Caco-2 (cell line): Measurements from ENCODE around the gene ATP1A3. TPM values are rescaled to one million over a fixed set of nuclear protein-coding genes. Genes with fewer than 3 reads are reported as not detected.

Experiments used
- BruUV-seq: library from RNA; stranded (reverse); fragments of 400-500 nt; replicated peaks from 2 replicates; lab custom pipeline; 2021; lab: Mats Ljungman, UMichigan
- CTCF ChIA-PET: fragments of 300-600 bp; sonication (Branson Sonifier 250); formaldehyde crosslinking; loops from one replicate; lab custom pipeline; 2022; ENCODE audit warnings: antibody characterized with exemption; lab: Charles Lee
- POLR2A ChIA-PET: fragments of 300-600 bp; sonication (Branson Sonifier 250); formaldehyde crosslinking; loops from one replicate; lab custom pipeline; 2022; ENCODE audit warnings: antibody characterized with exemption; lab: Charles Lee
- DNase-seq, 2 experiments: peaks; one replicate each; pipeline versions ENCODE4 v3.0.0 to v3.0.0-alpha.2; 2020 to 2022
- H3K27me3 ChIP-seq: replicated peaks from 2 replicates; pipeline ENCODE4 v1.6.0; 2011; ENCODE audit warnings: low read length; ENCODE audit not compliant: control insufficient read depth, insufficient read depth
- H3K36me3 ChIP-seq: 2 replicates; pipeline ENCODE4 v1.5.1; 2011; ENCODE audit warnings: low read length; ENCODE audit not compliant: control insufficient read depth, insufficient read depth
- H3K4me1 ChIP-seq: fragments of 250-450 bp; sonication (Bioruptor Pico); 2 replicates; pipeline ENCODE4 v1.5.1; 2020; ENCODE audit warnings: mild to moderate bottlenecking
- H3K4me3 ChIP-seq: 2 replicates; pipeline ENCODE4 v1.5.1; 2011; ENCODE audit warnings: low read depth, mild to moderate bottlenecking, control low read depth, low read length
- H3K9me3 ChIP-seq: fragments of 250-450 bp; sonication (Bioruptor Pico); 2 replicates; pipeline ENCODE4 v1.5.1; 2020; ENCODE audit warnings: mild to moderate bottlenecking, moderate library complexity
- H3K27ac Mint-ChIP-seq: one replicate; pipeline ENCODE4 v1.8.0; 2022; ENCODE audit warnings: mixed read lengths; ENCODE audit not compliant: unreplicated experiment
- H3K27me3 Mint-ChIP-seq: one replicate; pipeline ENCODE4 v1.8.0; 2022; ENCODE audit warnings: mixed read lengths; ENCODE audit not compliant: insufficient read depth, unreplicated experiment
- H3K36me3 Mint-ChIP-seq: one replicate; pipeline ENCODE4 v1.8.0; 2022; ENCODE audit warnings: mild to moderate bottlenecking, mixed read lengths; ENCODE audit not compliant: insufficient read depth, unreplicated experiment
- H3K4me1 Mint-ChIP-seq: one replicate; pipeline ENCODE4 v1.8.0; 2022; ENCODE audit warnings: low read depth, mixed read lengths; ENCODE audit not compliant: unreplicated experiment
- H3K4me3 Mint-ChIP-seq: one replicate; pipeline ENCODE4 v1.8.0; 2022; ENCODE audit warnings: mild to moderate bottlenecking, moderate library complexity, mixed read lengths; ENCODE audit not compliant: unreplicated experiment
- H3K9me3 Mint-ChIP-seq: one replicate; pipeline ENCODE4 v1.8.0; 2022; ENCODE audit warnings: mixed read lengths; ENCODE audit not compliant: unreplicated experiment
- CTCF ChIP-seq, 2 experiments: fragments of 200-600 bp in 1 of 2; IDR thresholded peaks; 1 replicate in 1 of 2; 2 replicates in 1 of 2; pipeline versions ENCODE4 v1.5.1 to v1.8.0; 2011 to 2022; ENCODE audit warnings: antibody characterized with exemption in 1 of 2, control low read depth in 1 of 2, inconsistent platforms in 1 of 2, low read depth in 1 of 2, low read length in 1 of 2, mild to moderate bottlenecking in 1 of 2, moderate library complexity in 1 of 2; ENCODE audit not compliant: insufficient read depth in 1 of 2, severe bottlenecking in 1 of 2, unreplicated experiment in 1 of 2
- intact Hi-C: fragments of 100-400 bp; cut with micrococcal nuclease; formaldehyde crosslinking; loops from one replicate; pipeline ENCODE4 v1.10.0; 2022; ENCODE audit not compliant: unreplicated experiment
- total RNA-seq: library from RNA; stranded (reverse); gene quantifications from 2 replicates; pipeline ENCODE4 v1.2.3, GENCODE V29; 2022

The ATP1A3 gene
- total RNA-seq, 1 experiment from 2014 or later, result 0.54 TPM

GRCh38 chr19:41969772-41970458, 24.1 kb downstream of the ATP1A3 start:
- Histone ChIP-seq H3K9me3 (no peaks in the 10 kb centered on the region), H3K36me3 (no peaks in the 10 kb centered on the region), H3K27me3 (no peaks in the 10 kb centered on the region), H3K4me1 (no peaks in the 10 kb centered on the region), H3K4me3 (no peak overlapping the region)
- H3K4me3 Mint-ChIP-seq, result no peak overlapping the region
- intact Hi-C loops, result no loop called here
- ChIA-PET CTCF (no interaction called here), POLR2A (no interaction called here)
- no peaks in the 10 kb centered on the region for H3K9me3 Mint-ChIP-seq
- no peak for DNase-seq
- no peaks in the 10 kb centered on the region for H3K4me1 Mint-ChIP-seq
- no peak overlapping the region for H3K27ac Mint-ChIP-seq
- TF ChIP-seq CTCF (IDR thresholded peaks at IDR 0.05; ENCODE audit: insufficient read depth in 1 of 2, low read depth in 1 of 2, low read length in 1 of 2, severe bottlenecking in 1 of 2, unreplicated experiment in 1 of 2), result no peak
- no TSS peak for BruUV-seq
- peaks cover 23% of the 10 kb centered on the region for H3K27me3 Mint-ChIP-seq
- H3K36me3 Mint-ChIP-seq, result no peaks in the 10 kb centered on the region

DNA sequence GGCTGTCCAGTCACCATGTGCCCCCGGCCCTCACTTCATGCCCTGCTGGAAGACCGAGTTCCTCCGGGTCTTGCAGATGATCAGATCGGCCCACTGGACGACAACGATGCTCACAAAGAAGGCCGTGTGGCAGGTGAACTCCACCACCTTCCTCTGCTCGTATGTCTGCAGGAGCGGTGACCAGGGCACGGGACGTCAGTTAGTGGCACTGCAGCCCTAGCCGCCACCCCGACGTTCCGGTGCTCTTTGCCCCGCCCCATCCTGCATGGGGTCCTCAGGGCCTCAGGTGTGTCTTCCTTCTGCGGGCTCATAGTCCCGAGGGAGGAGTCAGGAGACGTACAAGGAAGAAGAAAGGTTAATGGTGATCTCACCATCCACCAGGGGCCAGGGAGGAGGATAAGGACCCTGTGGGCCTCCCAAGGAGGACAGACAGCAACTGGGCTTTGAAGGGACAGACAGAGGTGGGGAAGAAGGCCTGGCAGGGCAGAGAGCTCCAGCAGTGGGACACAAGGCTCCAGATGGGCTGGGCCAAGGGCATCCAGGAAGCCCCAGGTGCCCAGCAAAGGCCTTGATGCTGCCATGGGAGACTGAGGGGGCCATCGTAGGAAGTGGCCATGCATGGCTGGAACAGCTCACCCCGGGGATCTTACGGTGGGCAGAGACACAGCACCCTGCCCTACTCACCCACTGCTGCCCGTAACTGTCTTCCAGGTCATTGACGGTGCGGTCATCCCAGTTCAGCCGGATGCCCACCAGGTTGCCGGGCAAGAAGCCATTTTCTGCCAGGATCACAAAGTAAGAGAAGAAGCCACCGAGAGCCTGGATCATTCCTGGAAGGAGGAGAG, 25.1 kb downstream of the ATP1A3 start:
- CTCF ChIA-PET, result no interaction called here
- no peaks in the 10 kb centered on the region for H3K27me3 ChIP-seq
- BruUV-seq, result no TSS peak

More for the DNA sequence above, 25.1 kb downstream of the ATP1A3 start:
- Mint-ChIP-seq H3K4me3 (no peak overlapping the region), H3K4me1 (no peaks in the 10 kb centered on the region), H3K27me3 (peaks cover 23% of the 10 kb centered on the region), H3K27ac (no peak overlapping the region), H3K9me3 (no peaks in the 10 kb centered on the region), H3K36me3 (no peaks in the 10 kb centered on the region)
- no peak for TF ChIP-seq CTCF (IDR thresholded peaks at IDR 0.05; ENCODE audit: insufficient read depth in 1 of 2, low read depth in 1 of 2, low read length in 1 of 2, severe bottlenecking in 1 of 2, unreplicated experiment in 1 of 2)
- no peak overlapping the region for H3K4me3 ChIP-seq
- H3K9me3 ChIP-seq, result no peaks in the 10 kb centered on the region
- no peaks in the 10 kb centered on the region for H3K36me3 ChIP-seq
- intact Hi-C loops, result no loop called here
- DNase-seq, result no peak
- H3K4me1 ChIP-seq, result no peaks in the 10 kb centered on the region
- POLR2A ChIA-PET, result no interaction called here
